Measurements from ENCODE around the gene ARHGEF39. TPM values are rescaled to one million over a fixed set of nuclear protein-coding genes. Genes with fewer than 3 reads are reported as not detected.

ARHGEF39 gene
- polyA plus RNA-seq, 4 donors = 0.54 to 8.7 (median 3.3) TPM

DNA sequence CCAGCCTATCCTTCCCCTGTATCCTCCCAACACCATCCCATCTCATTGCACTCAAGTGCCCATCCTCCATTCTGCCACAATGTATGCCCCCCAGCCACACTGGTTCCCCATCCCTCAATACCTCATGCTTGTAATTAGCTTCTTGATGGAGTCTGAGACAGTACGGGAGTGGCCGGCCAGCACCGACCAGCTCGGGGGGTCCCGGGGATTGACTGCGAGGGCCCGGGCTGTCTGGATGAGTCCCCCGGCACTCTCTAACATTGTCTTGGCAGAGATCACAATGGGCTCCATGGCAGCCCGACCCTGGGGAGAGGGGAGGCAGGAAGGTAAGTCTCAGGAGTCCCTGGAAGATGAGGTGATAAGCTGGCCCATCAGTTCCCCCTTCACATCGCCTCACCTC lies 42.0 kb upstream of the ARHGEF39 start:
- DNase-seq (no peak), FAIRE-seq (no peak)
- WGBS, 3 donors = 86 to 97% (median 87%) methylated on average over 10 of the region's 10 CpGs
- Histone ChIP-seq H3K9me3 (ENCODE audit: control insufficient read depth in 2 of 2, insufficient read depth in 1 of 2, low read depth in 1 of 2, low read length in 1 of 2) (no peaks in the 10 kb centered on the region), H3K27me3 (ENCODE audit: control insufficient read depth in 3 of 3, insufficient read depth in 3 of 3, low read length in 3 of 3) (no peaks in the 10 kb centered on the region), H3K36me3 (ENCODE audit: control insufficient read depth in 3 of 3, insufficient read depth in 2 of 3, low read depth in 1 of 3, low read length in 3 of 3) (peaks cover 44 to 86% (median 66%) of the 10 kb centered on the region in 3 donors), H3K4me3 (ENCODE audit: low read depth in 1 of 3, low read length in 3 of 3) (no peak overlapping the region), H3K4me1 (ENCODE audit: control insufficient read depth in 3 of 3, insufficient read depth in 2 of 3, low read depth in 1 of 3, low read length in 2 of 3) (no peaks in the 10 kb centered on the region), H3K27ac (ENCODE audit: low read depth in 1 of 3, low read length in 2 of 3) (no peak overlapping the region)

DNA sequence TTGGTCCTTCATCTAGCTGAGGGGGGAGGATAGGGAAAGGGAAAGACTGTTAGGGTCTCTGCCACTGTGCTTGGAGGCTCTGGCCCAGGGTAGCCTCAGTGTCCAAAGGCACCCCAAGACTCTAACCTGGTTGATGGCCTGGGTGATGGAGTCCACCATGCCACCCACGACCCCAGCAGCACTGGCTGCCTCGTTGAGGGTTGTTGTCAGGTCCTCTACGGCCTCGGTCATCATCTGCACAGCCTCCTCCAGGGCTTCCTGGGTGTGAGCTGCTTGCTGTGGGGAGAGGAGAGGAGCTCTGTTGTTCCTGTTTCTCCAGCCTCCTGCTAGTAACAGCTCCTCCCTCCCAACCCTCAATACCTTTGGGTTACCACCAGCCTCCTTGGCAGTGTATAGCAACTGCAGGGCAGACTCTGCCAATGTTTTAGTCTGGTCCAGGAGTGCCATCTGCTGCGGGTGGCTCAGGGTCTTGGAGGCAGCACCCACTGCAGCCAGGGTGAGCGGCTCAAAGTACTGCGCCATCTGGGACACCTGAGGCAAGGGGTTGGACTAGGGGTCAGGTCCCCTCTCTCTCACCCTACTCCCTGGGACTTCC lies 40.9 kb upstream of the ARHGEF39 start:
- FAIRE-seq (no peak), DNase-seq (no peak)
- Histone ChIP-seq H3K4me3 (ENCODE audit: low read depth in 1 of 3, low read length in 3 of 3) (no peak overlapping the region), H3K27ac (ENCODE audit: low read depth in 1 of 3, low read length in 2 of 3) (no peak overlapping the region), H3K4me1 (ENCODE audit: control insufficient read depth in 3 of 3, insufficient read depth in 2 of 3, low read depth in 1 of 3, low read length in 2 of 3) (no peaks in the 10 kb centered on the region), H3K9me3 (ENCODE audit: control insufficient read depth in 2 of 2, insufficient read depth in 1 of 2, low read depth in 1 of 2, low read length in 1 of 2) (no peaks in the 10 kb centered on the region), H3K27me3 (ENCODE audit: control insufficient read depth in 3 of 3, insufficient read depth in 3 of 3, low read length in 3 of 3) (no peaks in the 10 kb centered on the region), H3K36me3 (ENCODE audit: control insufficient read depth in 3 of 3, insufficient read depth in 2 of 3, low read depth in 1 of 3, low read length in 3 of 3) (peaks cover 48 to 83% (median 64%) of the 10 kb centered on the region in 3 donors)
- WGBS, 3 donors = 90 to 95% (median 91%) methylated on average over 7 of the region's 7 CpGs

DNA sequence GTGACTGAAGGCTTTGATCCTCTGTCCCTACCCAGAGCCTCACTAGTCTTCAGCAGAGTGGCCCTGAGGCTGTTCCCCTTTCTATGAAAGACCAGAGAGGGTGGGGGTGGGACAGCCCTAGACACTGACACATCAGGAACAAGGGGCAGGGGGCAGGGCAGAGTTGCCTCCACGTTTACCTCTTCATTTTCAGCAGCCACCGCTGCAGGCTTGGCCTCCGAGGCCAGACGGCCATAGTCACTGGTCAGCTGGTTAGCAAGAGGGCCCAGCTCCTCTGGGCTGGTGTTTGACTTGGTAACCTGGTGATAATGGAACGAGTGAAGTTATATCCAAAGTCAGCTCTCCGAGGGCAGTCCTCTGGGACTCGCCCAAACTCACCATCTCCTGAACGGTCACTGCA lies 40.4 kb upstream of the ARHGEF39 start:
- H3K36me3 ChIP-seq (ENCODE audit: control insufficient read depth in 3 of 3, insufficient read depth in 2 of 3, low read depth in 1 of 3, low read length in 3 of 3) = peaks cover 48 to 79% (median 63%) of the 10 kb centered on the region in 3 donors
- no peak overlapping the region for H3K27ac ChIP-seq (ENCODE audit: low read depth in 1 of 3, low read length in 2 of 3)
- FAIRE-seq (no peak), DNase-seq (no peak)
- WGBS, 3 donors = 75 to 90% (median 76%) methylated on average over 8 of the region's 8 CpGs
- no peaks in the 10 kb centered on the region for H3K4me1 ChIP-seq (ENCODE audit: control insufficient read depth in 3 of 3, insufficient read depth in 2 of 3, low read depth in 1 of 3, low read length in 2 of 3)
- H3K4me3 ChIP-seq (ENCODE audit: low read depth in 1 of 3, low read length in 3 of 3) = no peak overlapping the region
- no peaks in the 10 kb centered on the region for H3K9me3 ChIP-seq (ENCODE audit: control insufficient read depth in 2 of 2, insufficient read depth in 1 of 2, low read depth in 1 of 2, low read length in 1 of 2)
- H3K27me3 ChIP-seq (ENCODE audit: control insufficient read depth in 3 of 3, insufficient read depth in 3 of 3, low read length in 3 of 3) = no peaks in the 10 kb centered on the region

DNA sequence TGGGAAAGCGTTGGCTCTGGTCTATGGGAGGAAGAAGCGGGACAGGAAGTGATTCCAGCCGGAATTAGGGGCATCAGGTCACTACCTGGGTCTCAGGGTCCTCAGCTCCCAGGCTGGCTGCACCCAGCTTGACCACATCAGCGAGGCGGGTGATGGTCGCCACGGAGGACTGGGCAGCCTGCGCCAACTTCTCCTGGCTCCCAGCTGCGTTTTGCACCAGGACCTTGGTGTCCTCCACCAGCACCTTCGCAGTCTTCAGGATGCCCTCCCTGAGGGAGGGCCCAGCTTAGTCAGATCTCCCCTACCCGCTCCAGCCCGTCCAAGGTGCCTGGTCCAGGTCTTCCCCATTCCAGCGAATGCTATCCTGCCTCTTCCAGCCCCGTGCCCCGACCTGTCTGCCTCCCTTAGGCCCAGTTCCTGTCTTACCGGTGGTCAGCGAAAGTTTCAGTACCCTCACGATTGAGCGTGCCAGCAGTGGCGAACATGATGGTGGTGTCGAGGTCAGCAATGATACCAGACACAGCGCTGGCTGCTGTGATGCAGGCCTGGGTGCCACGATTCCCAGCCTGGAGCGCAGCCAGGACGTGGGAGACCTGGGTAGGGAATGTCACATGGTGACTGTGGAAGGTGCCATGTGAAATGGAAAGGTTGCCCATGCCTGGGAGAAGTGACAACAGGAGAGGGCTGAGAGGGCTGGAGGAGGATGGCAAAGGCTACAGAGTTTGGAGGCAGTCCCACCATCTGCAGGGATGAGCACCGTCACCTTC lies 39.1 kb upstream of the ARHGEF39 start:
- WGBS, 3 donors = 95 to 97% (median 96%) methylated on average over 26 of the region's 26 CpGs
- H3K4me1 ChIP-seq (ENCODE audit: control insufficient read depth in 3 of 3, insufficient read depth in 2 of 3, low read depth in 1 of 3, low read length in 2 of 3) = no peaks in the 10 kb centered on the region
- no peaks in the 10 kb centered on the region for H3K9me3 ChIP-seq (ENCODE audit: control insufficient read depth in 2 of 2, insufficient read depth in 1 of 2, low read depth in 1 of 2, low read length in 1 of 2)
- FAIRE-seq (no peak), DNase-seq (no peak)
- H3K27ac ChIP-seq (ENCODE audit: low read depth in 1 of 3, low read length in 2 of 3) = no peak overlapping the region
- H3K4me3 ChIP-seq (ENCODE audit: low read depth in 1 of 3, low read length in 3 of 3) = no peak overlapping the region
- no peaks in the 10 kb centered on the region for H3K27me3 ChIP-seq (ENCODE audit: control insufficient read depth in 3 of 3, insufficient read depth in 3 of 3, low read length in 3 of 3)
- peaks cover 53 to 83% (median 71%) of the 10 kb centered on the region in 3 donors for H3K36me3 ChIP-seq (ENCODE audit: control insufficient read depth in 3 of 3, insufficient read depth in 2 of 3, low read depth in 1 of 3, low read length in 3 of 3)

DNA sequence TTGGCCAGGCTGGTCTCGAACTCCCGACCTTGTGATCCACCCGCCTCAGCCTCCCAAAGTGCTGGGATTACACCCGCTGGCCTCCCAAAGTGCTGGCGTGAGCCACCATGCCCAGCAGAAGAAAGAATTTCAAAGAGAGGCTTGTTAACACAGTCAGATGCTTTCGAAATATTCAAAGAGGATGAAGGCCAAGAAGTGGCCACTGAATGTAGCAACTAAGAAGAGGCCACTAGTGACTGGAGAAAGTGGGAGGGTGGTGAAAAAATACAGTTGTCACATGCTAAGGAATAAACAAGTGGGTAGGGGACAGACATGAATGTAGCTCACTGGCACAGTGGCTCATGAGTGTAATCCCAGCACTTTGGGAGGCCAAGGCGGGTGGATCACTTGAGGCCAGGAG lies 37.7 kb upstream of the ARHGEF39 start:
- Histone ChIP-seq H3K27me3 (ENCODE audit: control insufficient read depth in 3 of 3, insufficient read depth in 3 of 3, low read length in 3 of 3) (no peaks in the 10 kb centered on the region), H3K27ac (ENCODE audit: low read depth in 1 of 3, low read length in 2 of 3) (no peak overlapping the region), H3K4me3 (ENCODE audit: low read depth in 1 of 3, low read length in 3 of 3) (no peak overlapping the region), H3K36me3 (ENCODE audit: control insufficient read depth in 3 of 3, insufficient read depth in 2 of 3, low read depth in 1 of 3, low read length in 3 of 3) (peaks cover 54 to 89% (median 76%) of the 10 kb centered on the region in 3 donors), H3K9me3 (ENCODE audit: control insufficient read depth in 2 of 2, insufficient read depth in 1 of 2, low read depth in 1 of 2, low read length in 1 of 2) (no peaks in the 10 kb centered on the region), H3K4me1 (ENCODE audit: control insufficient read depth in 3 of 3, insufficient read depth in 2 of 3, low read depth in 1 of 3, low read length in 2 of 3) (no peaks in the 10 kb centered on the region)
- FAIRE-seq = no peak
- no peak for DNase-seq
- WGBS, 3 donors = 93 to 98% (median 96%) methylated on average over 6 to 7 of the region's 7 CpGs

- Histone ChIP-seq H3K4me3 (ENCODE audit: low read depth in 1 of 3, low read length in 3 of 3) (no peak overlapping the region), H3K27ac (ENCODE audit: low read depth in 1 of 3, low read length in 2 of 3) (no peak overlapping the region), H3K4me1 (ENCODE audit: control insufficient read depth in 3 of 3, insufficient read depth in 2 of 3, low read depth in 1 of 3, low read length in 2 of 3) (peaks cover 0 to 3% (median 0%) of the 10 kb centered on the region in 3 donors), H3K36me3 (ENCODE audit: control insufficient read depth in 3 of 3, insufficient read depth in 2 of 3, low read depth in 1 of 3, low read length in 3 of 3) (peaks cover 45 to 87% (median 65%) of the 10 kb centered on the region in 3 donors), H3K27me3 (ENCODE audit: control insufficient read depth in 3 of 3, insufficient read depth in 3 of 3, low read length in 3 of 3) (no peaks in the 10 kb centered on the region), H3K9me3 (ENCODE audit: control insufficient read depth in 2 of 2, insufficient read depth in 1 of 2, low read depth in 1 of 2, low read length in 1 of 2) (no peaks in the 10 kb centered on the region)
- FAIRE-seq = no peak
- DNase-seq = no peak
Measured at GRCh38 chr9:35700942-35701341, 35.9 kb upstream of the ARHGEF39 start.

DNA sequence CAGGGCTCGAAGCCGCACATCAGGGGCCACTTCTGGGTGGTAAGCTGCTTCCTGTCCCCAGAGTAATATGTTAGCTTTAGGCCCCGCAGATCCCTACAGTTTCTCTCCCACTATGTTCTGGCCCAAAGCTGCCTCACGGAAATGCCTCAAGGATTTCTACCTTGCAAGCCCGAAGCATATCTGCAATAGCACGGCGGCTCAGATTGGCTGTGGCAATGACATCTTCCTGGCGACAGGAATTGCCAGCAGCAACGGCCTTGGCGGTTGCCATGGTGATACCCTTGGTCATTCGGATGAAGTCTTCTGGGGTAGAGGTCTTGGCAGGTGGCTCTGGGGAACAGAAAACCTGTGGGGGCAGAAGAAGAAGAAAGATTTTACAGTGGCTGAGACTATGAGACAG lies 35.0 kb upstream of the ARHGEF39 start:
- H3K4me3 ChIP-seq (ENCODE audit: low read depth in 1 of 3, low read length in 3 of 3) = no peak overlapping the region
- no peaks in the 10 kb centered on the region for H3K27me3 ChIP-seq (ENCODE audit: control insufficient read depth in 3 of 3, insufficient read depth in 3 of 3, low read length in 3 of 3)
- no peak for DNase-seq
- no peaks in the 10 kb centered on the region for H3K9me3 ChIP-seq (ENCODE audit: control insufficient read depth in 2 of 2, insufficient read depth in 1 of 2, low read depth in 1 of 2, low read length in 1 of 2)
- WGBS, 3 donors = 86 to 90% (median 90%) methylated on average over 11 of the region's 11 CpGs
- peaks cover 0 to 7% (median 0%) of the 10 kb centered on the region in 3 donors for H3K4me1 ChIP-seq (ENCODE audit: control insufficient read depth in 3 of 3, insufficient read depth in 2 of 3, low read depth in 1 of 3, low read length in 2 of 3)
- peaks cover 36 to 78% (median 56%) of the 10 kb centered on the region in 3 donors for H3K36me3 ChIP-seq (ENCODE audit: control insufficient read depth in 3 of 3, insufficient read depth in 2 of 3, low read depth in 1 of 3, low read length in 3 of 3)
- no peak for FAIRE-seq
- H3K27ac ChIP-seq (ENCODE audit: low read depth in 1 of 3, low read length in 2 of 3) = no peak overlapping the region

DNA sequence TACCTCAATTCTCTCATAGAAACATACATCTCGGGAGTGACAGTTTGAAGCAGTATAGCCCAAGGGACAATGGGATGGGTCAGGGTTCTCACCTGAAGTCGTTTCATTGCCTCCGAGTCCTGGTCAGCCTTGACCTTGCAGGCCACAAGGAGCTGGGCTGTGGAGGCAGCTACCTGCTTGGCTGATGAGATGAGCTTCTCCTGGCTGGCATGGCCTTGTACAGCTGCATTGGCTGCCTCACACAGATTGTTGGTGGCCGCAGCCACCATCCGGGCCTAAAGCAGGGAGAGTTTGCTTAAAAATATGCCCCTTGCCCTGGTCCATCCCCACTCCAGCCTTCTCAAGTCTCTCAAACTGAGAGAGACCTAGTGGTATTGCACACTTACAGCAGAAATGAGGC lies 33.2 kb upstream of the ARHGEF39 start:
- peaks cover 0 to 7% (median 0%) of the 10 kb centered on the region in 3 donors for H3K4me1 ChIP-seq (ENCODE audit: control insufficient read depth in 3 of 3, insufficient read depth in 2 of 3, low read depth in 1 of 3, low read length in 2 of 3)
- peaks cover 22 to 60% (median 42%) of the 10 kb centered on the region in 3 donors for H3K36me3 ChIP-seq (ENCODE audit: control insufficient read depth in 3 of 3, insufficient read depth in 2 of 3, low read depth in 1 of 3, low read length in 3 of 3)
- H3K27me3 ChIP-seq (ENCODE audit: control insufficient read depth in 3 of 3, insufficient read depth in 3 of 3, low read length in 3 of 3) = no peaks in the 10 kb centered on the region
- WGBS, 3 donors = 88 to 90% (median 88%) methylated on average over 5 of the region's 5 CpGs
- FAIRE-seq (no peak), DNase-seq (no peak)
- H3K4me3 ChIP-seq (ENCODE audit: low read depth in 1 of 3, low read length in 3 of 3) = no peak overlapping the region
- no peaks in the 10 kb centered on the region for H3K9me3 ChIP-seq (ENCODE audit: control insufficient read depth in 2 of 2, insufficient read depth in 1 of 2, low read depth in 1 of 2, low read length in 1 of 2)
- no peak overlapping the region for H3K27ac ChIP-seq (ENCODE audit: low read depth in 1 of 3, low read length in 2 of 3)
